GM18505 (cell line): ENCODE results near the gene CACNB2.

Experiments used
- ATAC-seq: cut with Tn5 transposase; IDR thresholded peaks from one replicate; pipeline ENCODE4 v1.9.1; 2021; ENCODE audit not compliant: unreplicated experiment
- POLR2A ChIP-seq: IDR thresholded peaks from 4 replicates; pipeline ENCODE4 v1.6.1; 2011; ENCODE audit warnings: borderline replicate concordance; ENCODE audit not compliant: insufficient read depth, insufficient read length; ENCODE audit errors: extremely low read depth

The CACNB2 gene

GRCh38 chr10:18490755-18491154 is 350.5 kb downstream of the CACNB2 start:
- no peak for TF ChIP-seq POLR2A

GRCh38 chr10:18497806-18498369 is 357.7 kb downstream of the CACNB2 start:
- ATAC-seq, result no peak
- no peak for TF ChIP-seq POLR2A

More at GRCh38 chr10:18490755-18491154, 350.5 kb downstream of the CACNB2 start:
- ATAC-seq, result no peak

GRCh38 chr10:18498998-18499397 is 358.8 kb downstream of the CACNB2 start:
- no peak for ATAC-seq
- TF ChIP-seq POLR2A, result no peak

GRCh38 chr10:18500576-18500975 is 360.4 kb downstream of the CACNB2 start:
- no peak for TF ChIP-seq POLR2A
- ATAC-seq, result no peak

- peak; percentile 95 for ATAC-seq
- no peak for TF ChIP-seq POLR2A
Observed at GRCh38 chr10:18501198-18501597, 361.0 kb downstream of the CACNB2 start.

GRCh38 chr10:18501629-18502028 is 361.4 kb downstream of the CACNB2 start:
- no peak for ATAC-seq
- TF ChIP-seq POLR2A, result no peak

GRCh38 chr10:18504161-18504560 is 363.9 kb downstream of the CACNB2 start:
- no peak for TF ChIP-seq POLR2A

GRCh38 chr10:18505456-18506118 is 365.4 kb downstream of the CACNB2 start:
- ATAC-seq, result no peak
- TF ChIP-seq POLR2A, result no peak

More at GRCh38 chr10:18504161-18504560, 363.9 kb downstream of the CACNB2 start:
- ATAC-seq, result no peak

GRCh38 chr10:18508587-18508986 is 368.4 kb downstream of the CACNB2 start:
- no peak for TF ChIP-seq POLR2A
- no peak for ATAC-seq

- TF ChIP-seq POLR2A, result no peak
- ATAC-seq, result no peak
Observed at GRCh38 chr10:18514537-18514936, 374.3 kb downstream of the CACNB2 start.

- no peak for TF ChIP-seq POLR2A
- no peak for ATAC-seq
Observed at GRCh38 chr10:18516851-18517250, 376.6 kb downstream of the CACNB2 start.

- no peak for TF ChIP-seq POLR2A
- ATAC-seq, result no peak
Observed at GRCh38 chr10:18523025-18523424, 382.8 kb downstream of the CACNB2 start.

- ATAC-seq, result no peak
- TF ChIP-seq POLR2A, result no peak
Observed at GRCh38 chr10:18523858-18524257, 383.6 kb downstream of the CACNB2 start.

GRCh38 chr10:18527687-18528086 is 387.5 kb downstream of the CACNB2 start:
- TF ChIP-seq POLR2A, result no peak
- no peak for ATAC-seq

GRCh38 chr10:18528292-18528691 is 388.1 kb downstream of the CACNB2 start:
- no peak for TF ChIP-seq POLR2A
- no peak for ATAC-seq

GRCh38 chr10:18532881-18533535 is 392.8 kb downstream of the CACNB2 start:
- no peak for ATAC-seq
- TF ChIP-seq POLR2A, result no peak
